GM12878 (cell line): ENCODE data around the gene INTS6. TPM values are rescaled to one million over a fixed set of nuclear protein-coding genes. Genes with fewer than 3 reads are reported as not detected.
A peak's percentile ranks its signal among the peaks of the same experiment; 100 is the strongest.

Experiments
- ATAC-seq: fragments of 200-7000 bp; cut with Tn5 transposase; 3 replicates; pipeline ENCODE4 v1.9.1; 2020; ENCODE audit warnings: mild to moderate bottlenecking, moderate library complexity
- Bru-seq: library from RNA; stranded (reverse); fragments of 400-500 nt; gene quantifications from one replicate; lab custom pipeline; 2021; lab: Mats Ljungman, UMichigan
- BruChase-seq, 2 experiments: library from RNA; stranded (reverse); fragments of 400-500 nt; gene quantifications; one replicate each; lab custom pipeline; 2021; lab: Mats Ljungman, UMichigan
- BruUV-seq: library from RNA; stranded (reverse); fragments of 400-500 nt; replicated peaks from 2 replicates; lab custom pipeline; 2021; lab: Mats Ljungman, UMichigan
- CTCF ChIA-PET: fragments of 300-600 bp; sonication (Branson Sonifier 250); formaldehyde crosslinking; extraction: SDS; loops from one replicate; lab custom pipeline; 2021; ENCODE audit warnings: inconsistent platforms; lab: Yijun Ruan, JAX
- POLR2A ChIA-PET: fragments of 350-600 bp; formaldehyde crosslinking; extraction: SDS; loops from one replicate; lab custom pipeline; 2021; ENCODE audit warnings: inconsistent platforms; lab: Charles Lee
- RAD21 ChIA-PET: fragments of 300-600 bp; sonication (Branson Sonifier 250); formaldehyde crosslinking; loops from one replicate; lab custom pipeline; 2023; ENCODE audit warnings: antibody characterized with exemption; ENCODE audit not compliant: unreplicated experiment; lab: Charles Lee
- SMC1A ChIA-PET: fragments of 300-600 bp; sonication (Branson Sonifier 250); formaldehyde crosslinking; loops from one replicate; lab custom pipeline; 2023; ENCODE audit not compliant: unreplicated experiment, uncharacterized antibody; lab: Charles Lee
- DNase-seq: peaks from one replicate; pipeline ENCODE4 v3.0.0-alpha.2; 2011; ENCODE audit warnings: low read depth, low spot score
- FAIRE-seq: peaks from 3 replicates; lab custom pipeline; 2011; peaks lifted over from hg19 to GRCh38; lab: Jason Lieb, UNC
- H2AFZ ChIP-seq: 2 replicates; pipeline ENCODE4 v1.6.0; 2011; ENCODE audit warnings: low read depth, low read length, control low read depth; ENCODE audit not compliant: control insufficient read depth
- H3K27ac ChIP-seq: 2 replicates; pipeline ENCODE4 v1.5.1; 2011; ENCODE audit warnings: control low read depth; ENCODE audit not compliant: control insufficient read depth, insufficient read depth
- H3K27me3 ChIP-seq, 2 experiments: replicated peaks in 1 of 2; 2 replicates each; pipeline versions ENCODE4 v1.6.0 to v1.6.1; 2011; ENCODE audit warnings: low read length in 1 of 2; ENCODE audit not compliant: control insufficient read depth in 2 of 2, insufficient read depth in 2 of 2
- H3K36me3 ChIP-seq, 2 experiments: 2 replicates each; pipeline ENCODE4 v1.5.1; 2011; ENCODE audit warnings: low read length in 1 of 2; ENCODE audit not compliant: control insufficient read depth in 2 of 2, insufficient read depth in 2 of 2
- H3K4me1 ChIP-seq: 2 replicates; pipeline ENCODE4 v1.6.1; 2011; ENCODE audit warnings: mild to moderate bottlenecking, low read length, moderate library complexity, mixed read lengths; ENCODE audit not compliant: control insufficient read depth, insufficient read depth
- H3K4me2 ChIP-seq: 2 replicates; pipeline ENCODE4 v1.6.0; 2011; ENCODE audit warnings: control low read depth; ENCODE audit not compliant: control insufficient read depth, insufficient read depth
- H3K4me3 ChIP-seq: fragments of 200-600 bp; sonication (generic); 2 replicates; pipeline ENCODE4 v1.5.1; 2016
- H3K79me2 ChIP-seq: 2 replicates; pipeline ENCODE4 v1.6.0; 2011; ENCODE audit warnings: low read length; ENCODE audit not compliant: control insufficient read depth, insufficient read depth
- H3K9ac ChIP-seq: 2 replicates; pipeline ENCODE4 v1.8.0; 2011; ENCODE audit warnings: low read length, control low read depth, mixed read lengths; ENCODE audit not compliant: control insufficient read depth, insufficient read depth
- H3K9me3 ChIP-seq: replicated peaks from 3 replicates; pipeline ENCODE4 v1.5.1; 2011; ENCODE audit warnings: mild to moderate bottlenecking, low read length; ENCODE audit not compliant: control insufficient read depth, insufficient read depth
- H4K20me1 ChIP-seq: 2 replicates; pipeline ENCODE4 v1.6.0; 2011; ENCODE audit not compliant: control insufficient read depth, insufficient read depth
- ATF7 ChIP-seq: fragments of 450-650 bp; IDR thresholded peaks from 2 replicates; pipeline ENCODE4 v1.6.1; 2016; ENCODE audit warnings: low read depth, mild to moderate bottlenecking
- BACH1 ChIP-seq: fragments of 450-650 bp; IDR thresholded peaks from 2 replicates; pipeline ENCODE4 v1.6.1; 2017; ENCODE audit warnings: mild to moderate bottlenecking, borderline replicate concordance
- FOXK2 ChIP-seq: fragments of 450-650 bp; IDR thresholded peaks from 2 replicates; pipeline ENCODE4 v1.6.1; 2017; ENCODE audit warnings: mild to moderate bottlenecking, moderate library complexity
- FOXM1 ChIP-seq: IDR thresholded peaks from 2 replicates; pipeline ENCODE4 v1.6.1; 2012; ENCODE audit warnings: low read depth, mild to moderate bottlenecking, inconsistent platforms, low read length, moderate library complexity
- HCFC1 ChIP-seq: fragments of 150-350 bp; IDR thresholded peaks from 2 replicates; pipeline ENCODE4 v1.6.1; 2014; ENCODE audit warnings: low read length
- HDGF ChIP-seq: fragments of 450-650 bp; IDR thresholded peaks from 2 replicates; pipeline ENCODE4 v1.6.1; 2016; ENCODE audit warnings: antibody characterized with exemption
- IKZF1 ChIP-seq: fragments of 450-650 bp; conservative IDR thresholded peaks from 2 replicates; pipeline ENCODE4 v1.6.1; 2017; ENCODE audit warnings: antibody characterized with exemption, mild to moderate bottlenecking
- JUNB ChIP-seq: IDR thresholded peaks from 2 replicates; pipeline ENCODE4 v1.6.1; 2016; ENCODE audit warnings: antibody characterized with exemption, mild to moderate bottlenecking
- KLF5 ChIP-seq: fragments of 450-650 bp; IDR thresholded peaks from 2 replicates; pipeline ENCODE4 v1.6.1; 2014; ENCODE audit warnings: mild to moderate bottlenecking; ENCODE audit not compliant: partially characterized antibody
- MEF2A ChIP-seq: IDR thresholded peaks from 2 replicates; pipeline ENCODE4 v1.6.1; 2011; ENCODE audit warnings: low read depth, mild to moderate bottlenecking, low read length, moderate library complexity; ENCODE audit not compliant: insufficient read depth
- NBN ChIP-seq: fragments of 450-650 bp; IDR thresholded peaks from 2 replicates; pipeline ENCODE4 v1.6.1; 2016
- NKRF ChIP-seq: fragments of 450-650 bp; conservative IDR thresholded peaks from 2 replicates; pipeline ENCODE4 v1.6.1; 2017; ENCODE audit warnings: mild to moderate bottlenecking, moderate library complexity
- SP1 ChIP-seq: IDR thresholded peaks from one replicate; pipeline ENCODE4 v1.6.1; 2011; ENCODE audit warnings: low read depth, low read length
- STAT3 ChIP-seq: IDR thresholded peaks from 2 replicates; pipeline ENCODE4 v1.6.1; 2011; ENCODE audit warnings: low read depth, low read length, improper control_type of control experiment
- ZZZ3 ChIP-seq: IDR thresholded peaks from 2 replicates; pipeline ENCODE4 v1.6.1; 2011; ENCODE audit warnings: low read depth; ENCODE audit not compliant: control insufficient read depth, insufficient read length
- WGBS: methylation state at CpG from one replicate; pipeline ENCODE4 v1.1.6; 2016; ENCODE audit warnings: low lambda C conversion rate; ENCODE audit not compliant: insufficient replicate concordance, insufficient coverage; ENCODE audit errors: missing lambda C conversion rate; 5-methylcytosine and 5-hydroxymethylcytosine counted together
- in situ Hi-C: fragments of 300-500 bp; cut with MboI; formaldehyde crosslinking; loops from 9 replicates; pipeline ENCODE4 v1.14.3; 2018; ENCODE audit warnings: mixed read lengths
- intact Hi-C: fragments of 100-400 bp; cut with micrococcal nuclease; formaldehyde crosslinking; loops from one replicate; pipeline ENCODE4 v1.14.2; 2022; ENCODE audit not compliant: unreplicated experiment
- long read RNA-seq, 2 experiments: library from polyadenylated mRNA; unstranded; transcript quantifications; one replicate each; pipeline ENCODE4 v2.0.0, GENCODE V29; 2019 to 2020
- polyA minus RNA-seq, 3 experiments: library from RNA; depleted of rRNA, polyadenylated mRNA; stranded (reverse); fragments of >200 nt; gene quantifications; 2 replicates each; pipeline ENCODE4 v1.2.3, GENCODE V29; 2011
- polyA plus RNA-seq, 11 experiments: library from polyadenylated mRNA; depleted of rRNA in 4 of 11; unstranded in 6 of 11; stranded (reverse) in 5 of 11; fragments of >200 nt; fragmentation: Nextera tagmentation in 4 of 11; fragmentation: Illumina TruSeq in 1 of 11; extraction: Ambion mirVana in 4 of 11; extraction: Trizol in 1 of 11; gene quantifications; 1 replicate in 1 of 11; 2 replicates in 10 of 11; pipeline versions ENCODE4 v1.2.1 to v1.2.3, GENCODE V29; 2011 to 2016; ENCODE audit warnings: inconsistent platforms in 2 of 11, missing spikeins in 2 of 11, low read depth in 1 of 11
- total RNA-seq, 4 experiments: library from RNA; depleted of rRNA in 3 of 4; stranded (reverse); fragments of >200 nt in 3 of 4; fragmentation: Illumina TruSeq in 1 of 4; extraction: Trizol in 1 of 4; gene quantifications; 2 replicates each; pipeline versions ENCODE4 v1.2.1 to v1.2.3, GENCODE V29; 2013 to 2021
- TF ChIP-seq, protein P1 (sequence below): IDR thresholded peaks from 2 replicates; pipeline ENCODE4 v1.6.1; 2012; ENCODE audit warnings: low read depth, low read length, improper control_type of control experiment

The INTS6 gene
- total RNA-seq (2013; cell fraction: nucleolus; rRNA removed) = 142 and 145 TPM in 2 replicates
- 37.8 and 44.4 TPM in 2 replicates for total RNA-seq (2014; rRNA removed)
- total RNA-seq (2014; rRNA removed; fragmentation: Illumina TruSeq; extraction: Trizol) = 57.7 and 59.3 TPM in 2 replicates
- total RNA-seq (2021) = 45.4 and 45.7 TPM in 2 replicates
- 8.1 TPM for polyA plus RNA-seq (2011; ENCODE audit: low read depth)
- polyA plus RNA-seq (2011; rRNA removed) = 34.1 and 46.8 TPM in 2 replicates
- 12.9 and 14.5 TPM in 2 replicates for polyA plus RNA-seq (2011; cell fraction: cytosol; rRNA removed)
- 24.4 and 27.8 TPM in 2 replicates for polyA plus RNA-seq (2011; cell fraction: nucleus; rRNA removed)
- polyA plus RNA-seq (2012) = 12.7 and 19.8 TPM in 2 replicates
- 38.6 and 48.2 TPM in 2 replicates for polyA plus RNA-seq (2014; fragmentation: Illumina TruSeq; extraction: Trizol)
- polyA plus RNA-seq (2014; fragmentation: Nextera tagmentation; extraction: Ambion mirVana) = 10 to 100 TPM in 1 of 2 experiments, 1 to 10 TPM in 1; 7.2 to 10.4 TPM
- 22.1 and 27.6 TPM in 2 replicates for polyA plus RNA-seq (2014; rRNA removed)
- 10 to 100 TPM; 18.9 to 20.3 TPM for polyA plus RNA-seq (2016; fragmentation: Nextera tagmentation; extraction: Ambion mirVana)
- 74.9 and 118 TPM in 2 replicates for polyA minus RNA-seq (2011; rRNA and poly(A)+ RNA removed)
- polyA minus RNA-seq (2011; cell fraction: cytosol; rRNA and poly(A)+ RNA removed) = 21.0 and 25.7 TPM in 2 replicates
- polyA minus RNA-seq (2011; cell fraction: nucleus; rRNA and poly(A)+ RNA removed) = 66.0 and 100 TPM in 2 replicates
- percentile 90 among the genes with signal in this experiment for Bru-seq, nascent RNA
- percentile 79 among the genes with signal in this experiment for BruChase-seq, experiment 1, labeled RNA remaining after a 6-hour chase
- percentile 84 among the genes with signal in this experiment for BruChase-seq, experiment 2, labeled RNA remaining after a 2-hour chase
- long read RNA-seq, experiment 1, partial matches to known transcripts = 0 of 3 reads
- long read RNA-seq, experiment 1, other reads (novel, unspliced or antisense) = 3 of 3 reads
- long read RNA-seq, experiment 2, full-length matches to known transcripts = 8 of 34 reads
- long read RNA-seq, experiment 2, partial matches to known transcripts = 10 of 34 reads
- long read RNA-seq, experiment 2, other reads (novel, unspliced or antisense) = 16 of 34 reads

GRCh38 chr13:51452361-51453206 is at the start of gene INTS6:
Gene INTS6 (minus strand): TSS chr13:51453036. CDS start chr13:51452525, 511 bp downstream.
- SMC1A ChIA-PET = interaction anchor here (0.8 to 2.9 kb wide), 15 partner anchors 13 to 375 kb away, joined by 3 to 18 read pairs (median 6); no protein-coding TSS in a partner anchor
- no peak; the same call in 1 of the 2 replicates for TF ChIP-seq ATF7
- peak; percentile 90 for TF ChIP-seq NBN
- no peak for TF ChIP-seq FOXK2
- peak; percentile 67 for TF ChIP-seq KLF5
- TF ChIP-seq IKZF1 = no peak
- no peak for TF ChIP-seq FOXM1
- no peak for TF ChIP-seq ZZZ3
- TF ChIP-seq HCFC1 = peak; percentile 47
- TF ChIP-seq MEF2A = peak; percentile 61; the same call in 1 of the 2 replicates
- TF ChIP-seq NKRF = peak; percentile 29; the same call in 1 of the 2 replicates
- TF ChIP-seq SP1 = peak; percentile 72
- TF ChIP-seq, protein P1, sequence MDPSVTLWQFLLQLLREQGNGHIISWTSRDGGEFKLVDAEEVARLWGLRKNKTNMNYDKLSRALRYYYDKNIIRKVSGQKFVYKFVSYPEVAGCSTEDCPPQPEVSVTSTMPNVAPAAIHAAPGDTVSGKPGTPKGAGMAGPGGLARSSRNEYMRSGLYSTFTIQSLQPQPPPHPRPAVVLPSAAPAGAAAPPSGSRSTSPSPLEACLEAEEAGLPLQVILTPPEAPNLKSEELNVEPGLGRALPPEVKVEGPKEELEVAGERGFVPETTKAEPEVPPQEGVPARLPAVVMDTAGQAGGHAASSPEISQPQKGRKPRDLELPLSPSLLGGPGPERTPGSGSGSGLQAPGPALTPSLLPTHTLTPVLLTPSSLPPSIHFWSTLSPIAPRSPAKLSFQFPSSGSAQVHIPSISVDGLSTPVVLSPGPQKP = peak; percentile 41; the same call in 1 of the 2 replicates
- TF ChIP-seq BACH1 = peak; percentile 89
- TF ChIP-seq JUNB = no peak
- TF ChIP-seq HDGF = peak; percentile 61
- TF ChIP-seq STAT3 = no peak

More at GRCh38 chr13:51452361-51453206, at the start of gene INTS6:
- in situ Hi-C loops (loop anchor here (10.0 kb wide), 1 partner anchor 132 kb away; the partner anchor contains the start of gene WDFY2), intact Hi-C loops (loop anchor here (1.0 to 5.0 kb wide), 5 partner anchors 110 to 344 kb away; partner anchors contain the start of gene WDFY2)
- H3K9me3 ChIP-seq = peaks cover 2% of the 10 kb centered on the region; the same call in 1 of the 3 replicates
- ATAC-seq (peak; percentile 84), DNase-seq (peak; percentile 92), FAIRE-seq (peak; percentile 96)
- H3K4me2 ChIP-seq = peak within 1 kb of the TSS; percentile 52
- H3K27ac ChIP-seq = peak within 1 kb of the TSS; percentile 97
- peak within 1 kb of the TSS; percentile 97 for H3K4me3 ChIP-seq
- WGBS = under 1% methylated on average over 52 of the region's 69 CpGs
- peaks cover 40% of the 10 kb centered on the region for H3K79me2 ChIP-seq
- POLR2A ChIA-PET = interaction anchor here (0.5 to 3.1 kb wide), 28 partner anchors 8 to 380 kb away, joined by 3 to 15 read pairs (median 4); partner anchors contain the start of gene WDFY2
- BruUV-seq = no TSS peak
- H3K4me1 ChIP-seq = peaks cover 5% of the 10 kb centered on the region; the same call in 1 of the 2 replicates
- RAD21 ChIA-PET = interaction anchor here (0.6 to 3.6 kb wide), 40 partner anchors 8 to 1394 kb away, joined by 3 to 45 read pairs (median 4); no protein-coding TSS in a partner anchor
- H3K27me3 ChIP-seq = no peaks in the 10 kb centered on the region
- peak within 1 kb of the TSS; percentile 90 for H2AFZ ChIP-seq
- CTCF ChIA-PET = interaction anchor here (0.5 to 3.2 kb wide), 7 partner anchors 17 to 1336 kb away, joined by 3 to 22 read pairs (median 4); no protein-coding TSS in a partner anchor
- peak within 1 kb of the TSS; percentile 92 for H3K9ac ChIP-seq
- H4K20me1 ChIP-seq = no peaks in the 10 kb centered on the region
- peaks cover 0 to 9% of the 10 kb centered on the region in 2 experiments; a peak in 2 of 4 replicates for H3K36me3 ChIP-seq
